ENCODE results near the gene PNLDC1.
"Not testable (repeated sequence)": the region's sequence is repeated elsewhere in the genome, so short reads cannot be mapped to it uniquely, and the experiment has no call there.

PNLDC1 gene

GRCh38 chr6:159809149-159809548 lies 9.1 kb downstream of the PNLDC1 start:
- DNase-seq (ENCODE audit: low read depth): peak; percentile 39

GRCh38 chr6:159813781-159814180 lies 13.7 kb downstream of the PNLDC1 start:
- no peak for DNase-seq (ENCODE audit: low read depth)
- H3K4me3 ChIP-seq (ENCODE audit: low read depth, low read length): no peak overlapping the region
- no peak for TF ChIP-seq CTCF (IDR thresholded peaks at IDR 0.05; ENCODE audit: insufficient read depth, low read depth, low read length, missing control alignments)

More at GRCh38 chr6:159809149-159809548, 9.1 kb downstream of the PNLDC1 start:
- H3K4me3 ChIP-seq (ENCODE audit: low read depth, low read length): no peak overlapping the region
- TF ChIP-seq CTCF (IDR thresholded peaks at IDR 0.05; ENCODE audit: insufficient read depth, low read depth, low read length, missing control alignments): no peak

GRCh38 chr6:159815410-159815809 lies 15.3 kb downstream of the PNLDC1 start:
- H3K4me3 ChIP-seq (ENCODE audit: low read depth, low read length): no peak overlapping the region
- no peak for DNase-seq (ENCODE audit: low read depth)
- no peak for TF ChIP-seq CTCF (IDR thresholded peaks at IDR 0.05; ENCODE audit: insufficient read depth, low read depth, low read length, missing control alignments)

- not testable (repeated sequence) for H3K4me3 ChIP-seq (ENCODE audit: low read depth, low read length); DNase-seq (ENCODE audit: low read depth)
Observed at GRCh38 chr6:159816775-159817174, 16.7 kb downstream of the PNLDC1 start.

GRCh38 chr6:159817951-159818739 lies 18.1 kb downstream of the PNLDC1 start:
- DNase-seq (ENCODE audit: low read depth): no peak
- no peak overlapping the region for H3K4me3 ChIP-seq (ENCODE audit: low read depth, low read length)
- no peak for TF ChIP-seq CTCF (IDR thresholded peaks at IDR 0.05; ENCODE audit: insufficient read depth, low read depth, low read length, missing control alignments)

GRCh38 chr6:159819098-159819497 lies 19.0 kb downstream of the PNLDC1 start:
- TF ChIP-seq CTCF (IDR thresholded peaks at IDR 0.05; ENCODE audit: insufficient read depth, low read depth, low read length, missing control alignments): no peak
- DNase-seq (ENCODE audit: low read depth): no peak
- no peak overlapping the region for H3K4me3 ChIP-seq (ENCODE audit: low read depth, low read length)

GRCh38 chr6:159819932-159820640 lies 20.0 kb downstream of the PNLDC1 start:
- TF ChIP-seq CTCF (IDR thresholded peaks at IDR 0.05; ENCODE audit: insufficient read depth, low read depth, low read length, missing control alignments): no peak
- H3K4me3 ChIP-seq (ENCODE audit: low read depth, low read length): no peak overlapping the region
- no peak for DNase-seq (ENCODE audit: low read depth)

Measured in GM12865 (cell line).